Activated naive CD4-positive, alpha-beta T cell (primary cell): ENCODE measurements around the gene SDF2L1.
"Not testable (repeated sequence)": the region's sequence is repeated elsewhere in the genome, so short reads cannot be mapped to it uniquely, and the experiment has no call there.

ENCODE experiments used
- DNase-seq, 4 experiments: peaks; one replicate each; lab custom pipeline; 2025; lab: John Stamatoyannopoulos, UW

The SDF2L1 gene

DNA sequence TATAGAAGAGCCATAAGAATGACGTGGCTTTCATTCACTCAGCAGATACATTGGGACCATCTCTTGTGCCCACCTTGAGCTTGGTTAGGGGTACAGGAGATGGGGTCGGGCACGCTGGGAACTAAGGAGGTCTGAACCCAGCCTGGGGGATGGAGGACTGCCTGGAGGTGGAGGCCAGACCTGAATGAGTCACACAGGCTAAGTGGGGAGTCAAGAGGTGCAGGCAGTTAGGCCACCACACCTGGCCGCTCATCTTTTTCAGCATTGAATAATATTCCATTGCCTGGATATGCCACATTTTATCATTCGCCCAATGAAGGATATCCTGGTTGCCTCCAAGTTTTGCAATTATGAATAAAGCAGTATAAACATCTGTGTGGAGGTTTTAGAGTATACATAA, 19.9 kb downstream of the SDF2L1 start:
- no peak for DNase-seq

DNA sequence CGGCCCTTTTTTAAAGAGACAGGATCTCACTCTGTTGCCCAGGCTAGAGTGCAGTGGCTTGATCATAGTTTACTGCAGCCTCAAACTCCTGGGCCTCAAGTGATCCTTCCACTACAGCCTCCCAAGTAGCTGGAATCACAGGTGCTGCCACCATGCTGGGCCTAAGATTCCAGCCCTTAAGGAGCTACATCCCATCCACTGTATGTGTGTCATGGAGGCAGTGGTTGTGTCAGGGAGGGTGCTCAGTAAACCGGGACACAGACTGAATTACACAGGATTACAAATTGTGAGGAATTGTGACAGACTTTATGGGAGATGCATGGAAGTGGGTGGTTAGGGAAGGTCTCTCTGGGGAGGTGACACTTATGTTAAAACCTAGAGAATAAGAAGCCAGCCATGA, 21.6 kb downstream of the SDF2L1 start:
- DNase-seq = no peak

DNA sequence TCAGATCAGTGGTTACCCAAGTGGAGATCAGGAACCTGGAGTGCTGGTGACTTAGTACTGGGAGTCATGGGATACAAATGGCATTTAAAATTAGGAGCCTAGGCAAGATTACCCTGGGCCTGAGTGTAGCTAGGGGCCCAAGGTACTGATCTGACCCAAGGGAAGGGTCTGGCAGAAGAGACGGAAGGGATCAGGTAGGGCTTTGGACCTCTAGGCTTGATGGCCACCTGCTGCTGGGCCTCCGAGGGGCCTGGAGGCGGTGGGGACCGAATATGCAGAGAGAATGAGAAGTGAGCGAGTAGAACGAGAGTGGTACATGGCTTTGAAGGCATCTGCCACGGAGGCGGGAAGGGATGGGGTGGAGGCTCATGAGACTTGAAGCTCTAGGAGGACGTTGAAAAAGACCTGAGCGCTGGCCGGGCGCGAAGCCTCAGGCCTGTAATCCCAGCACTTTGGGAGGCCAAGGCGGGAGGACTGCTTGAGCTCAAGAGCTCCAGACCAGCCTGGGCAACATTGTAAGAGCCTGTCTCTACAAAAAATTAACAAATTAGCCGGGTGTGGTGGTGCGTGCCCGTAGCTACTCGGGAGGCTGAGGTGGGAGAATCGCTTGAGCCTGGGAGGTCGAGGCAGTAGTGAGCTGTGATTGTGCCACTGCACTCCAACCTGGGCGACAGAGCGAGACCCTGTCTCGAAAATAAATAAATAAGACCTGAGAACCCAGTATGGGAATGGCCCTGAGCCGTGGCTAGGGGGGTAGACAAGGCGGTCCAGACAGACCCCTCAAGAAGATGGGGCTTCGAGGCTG, 23.1 kb downstream of the SDF2L1 start:
- DNase-seq = no peak

DNA sequence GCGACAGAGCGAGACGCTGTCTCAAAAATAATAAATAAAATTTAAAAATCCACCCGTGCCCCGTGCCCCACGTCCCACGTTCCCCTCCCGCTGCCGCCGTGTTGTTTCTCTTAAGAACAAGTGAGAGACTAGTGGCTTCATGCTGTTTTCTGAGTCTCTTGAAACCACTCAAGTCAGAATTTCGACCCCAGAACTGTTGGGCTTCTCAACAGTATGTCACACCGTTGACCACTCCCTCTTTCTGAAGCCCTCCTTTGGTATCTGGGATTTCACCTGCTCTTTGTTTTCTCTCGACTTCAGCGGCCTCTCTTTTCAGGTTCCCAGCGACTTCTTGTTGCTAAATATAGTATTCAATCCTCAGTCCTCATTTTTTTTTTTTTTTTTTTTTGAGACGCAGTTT, 24.7 kb downstream of the SDF2L1 start:
- DNase-seq = no peak

DNA sequence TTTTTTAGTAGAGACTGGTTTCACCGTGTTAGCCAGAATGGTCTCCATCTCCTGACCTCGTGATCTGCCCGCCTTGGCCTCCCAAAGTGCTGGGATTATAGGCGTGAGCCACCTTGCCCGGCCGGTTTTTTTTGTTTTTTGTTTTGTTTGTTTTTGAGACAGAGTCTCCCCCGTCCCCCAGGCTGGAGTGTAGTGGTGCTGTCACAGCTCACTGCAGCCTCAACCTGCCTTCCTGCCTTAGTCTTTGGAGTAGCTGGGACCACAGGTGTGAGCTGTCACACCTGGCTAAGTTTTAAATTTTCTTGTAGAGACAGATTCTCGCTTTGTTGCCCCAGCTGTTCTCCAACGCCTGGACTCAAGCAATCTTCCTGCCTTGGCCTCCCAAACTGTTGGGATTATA, 26.9 kb downstream of the SDF2L1 start:
- no peak for DNase-seq

- DNase-seq = no peak
Measured at GRCh38 chr22:21672107-21672629, 30.1 kb downstream of the SDF2L1 start.

DNA sequence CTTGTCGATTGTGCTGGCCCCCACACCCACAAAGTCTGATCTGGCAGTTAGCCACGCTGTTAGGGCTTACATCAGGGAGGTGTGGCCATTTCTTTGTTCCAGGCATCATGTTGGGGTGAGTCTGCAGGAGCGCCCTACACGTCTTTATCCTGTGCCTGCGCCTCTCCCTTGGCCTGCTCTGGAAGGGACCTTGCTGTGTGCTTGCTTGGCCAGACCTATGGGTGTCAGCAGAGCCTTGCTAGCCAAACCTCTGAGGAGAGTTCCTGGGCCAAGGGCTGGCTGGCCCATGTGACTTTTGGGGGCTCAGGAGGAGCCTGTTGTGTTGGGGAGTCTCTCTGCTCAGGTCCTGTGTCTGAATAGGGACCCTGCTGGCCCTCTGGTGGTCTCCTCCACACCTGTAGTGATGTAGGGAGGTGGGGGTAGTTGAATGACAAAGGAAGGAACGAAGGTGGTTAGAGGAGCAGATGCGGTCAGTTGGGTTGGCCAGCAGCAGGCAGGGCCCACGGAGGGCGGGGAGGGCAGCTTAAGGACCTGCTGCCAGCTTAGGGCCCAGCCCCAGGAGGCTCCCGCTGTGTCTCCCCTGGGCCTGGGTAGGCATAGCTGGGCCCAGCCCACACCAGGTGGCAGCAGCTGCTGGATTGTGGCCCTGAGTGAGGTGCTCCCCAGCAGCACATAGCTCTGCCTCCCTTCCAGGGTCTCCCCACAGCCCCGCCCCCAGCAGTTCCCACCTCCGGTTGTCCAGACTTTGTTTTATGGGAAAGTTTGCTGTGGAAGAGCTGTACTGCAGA, 31.6 kb downstream of the SDF2L1 start:
- no peak for DNase-seq

DNA sequence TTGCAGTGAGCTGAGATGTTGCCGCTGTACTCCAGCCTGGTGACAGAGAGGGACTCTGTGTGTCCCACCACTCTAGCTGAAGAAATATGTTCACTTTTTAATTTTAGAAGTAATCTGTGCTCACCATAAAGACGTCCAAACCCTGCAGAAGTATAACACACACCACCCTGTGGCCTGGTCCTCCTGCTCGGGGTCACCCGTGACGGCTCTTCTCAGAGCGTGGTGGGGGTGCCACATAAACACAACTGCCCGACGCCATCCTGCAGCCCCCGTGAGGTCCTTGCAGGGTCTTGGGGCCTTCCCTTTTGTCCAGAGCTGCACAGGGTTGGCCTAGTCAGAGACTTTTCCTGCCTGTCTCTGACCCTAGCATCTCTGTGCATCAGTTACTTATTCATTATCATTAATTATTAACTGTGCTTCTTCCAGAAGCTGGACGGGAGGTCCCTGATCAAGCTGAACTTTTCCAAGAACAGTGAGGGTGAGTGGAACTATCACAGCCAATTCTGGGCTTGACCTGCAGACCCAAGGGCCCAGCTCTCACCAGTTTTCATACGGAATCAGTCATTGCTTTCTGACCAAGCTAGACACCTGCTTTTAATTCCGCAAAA, 32.6 kb downstream of the SDF2L1 start:
- no peak for DNase-seq

GRCh38 chr22:21677606-21678443, 35.7 kb downstream of the SDF2L1 start:
- DNase-seq = no peak

GRCh38 chr22:21678842-21679241, 36.7 kb downstream of the SDF2L1 start:
- DNase-seq = not testable (repeated sequence)

GRCh38 chr22:21679383-21679782, 37.3 kb downstream of the SDF2L1 start:
- no peak for DNase-seq

DNA sequence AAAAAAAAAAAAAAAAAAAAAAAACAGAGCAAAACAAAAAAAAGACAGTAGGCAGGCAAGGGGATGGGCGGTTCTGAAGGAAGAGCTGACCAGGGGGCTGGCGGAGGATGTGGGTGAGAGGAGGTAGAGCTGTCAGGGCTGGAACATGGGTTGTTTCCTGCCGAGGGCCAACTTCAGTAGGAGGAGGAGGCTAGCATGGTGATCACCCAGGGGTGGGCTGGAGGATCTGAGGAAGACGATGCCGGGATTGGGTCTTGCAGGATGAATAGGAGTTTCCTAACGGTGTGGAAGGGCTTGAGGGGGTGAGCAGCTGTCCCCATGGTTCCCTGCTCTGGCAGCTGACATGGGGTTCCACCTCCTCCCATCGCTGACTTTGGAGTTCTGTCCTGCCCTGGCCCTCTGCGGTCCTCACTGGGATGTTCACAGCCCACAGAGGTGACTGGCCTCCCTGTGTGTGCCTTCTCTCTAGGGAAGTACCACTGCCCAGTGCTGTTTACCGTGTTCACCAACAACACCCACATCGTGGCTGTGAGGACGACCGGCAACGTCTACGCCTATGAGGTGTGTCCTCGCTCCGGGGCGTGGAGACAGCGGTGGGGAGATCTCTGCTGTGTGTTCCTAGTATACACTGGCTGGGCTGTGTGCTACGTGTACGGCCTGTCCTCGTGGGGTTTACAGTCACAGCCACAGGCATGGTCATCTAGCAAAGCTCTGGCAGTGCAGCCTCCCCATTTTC, 38.9 kb downstream of the SDF2L1 start:
- DNase-seq = no peak

DNA sequence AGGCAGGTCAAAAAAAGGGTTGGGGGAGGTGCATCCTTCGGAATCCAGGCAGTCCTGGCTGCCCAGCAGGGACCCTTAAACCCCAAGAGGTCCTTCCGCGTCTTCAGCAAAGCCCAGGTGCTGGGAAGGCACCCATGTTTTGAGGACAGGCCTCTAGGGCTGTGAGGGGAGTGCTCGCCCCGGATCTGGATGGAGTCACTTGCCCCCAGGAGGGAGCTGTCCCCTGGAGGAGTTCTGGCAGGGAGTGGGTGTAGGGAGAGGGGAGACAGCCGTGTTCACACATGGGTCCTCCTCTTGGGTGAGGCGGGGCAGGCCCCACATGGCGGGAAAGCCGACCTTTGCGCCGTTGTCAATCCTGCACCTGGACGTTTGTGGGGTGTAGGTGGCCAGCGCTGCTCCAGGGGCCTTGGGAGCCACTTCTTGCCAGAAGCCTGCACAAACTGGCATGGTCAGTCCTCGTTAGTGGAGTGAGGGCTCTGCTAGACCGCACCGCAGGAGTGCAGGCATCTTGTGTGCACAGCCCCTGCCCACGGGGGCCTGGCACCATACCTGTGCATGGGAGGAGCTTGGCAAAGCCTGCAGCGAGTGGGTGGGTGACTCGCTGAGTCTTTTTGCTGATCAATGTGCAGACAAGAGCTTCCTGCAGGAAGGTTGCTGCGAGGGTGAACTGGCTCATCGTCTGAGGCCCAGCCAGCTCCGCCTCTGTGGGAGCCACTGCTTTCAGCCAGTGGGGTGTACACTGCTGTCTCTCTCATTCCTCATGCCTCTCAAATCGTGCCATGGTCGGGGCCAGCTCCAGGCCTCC, 39.7 kb downstream of the SDF2L1 start:
- DNase-seq = no peak

GRCh38 chr22:21682385-21683175, 40.5 kb downstream of the SDF2L1 start:
- DNase-seq = no peak

DNA sequence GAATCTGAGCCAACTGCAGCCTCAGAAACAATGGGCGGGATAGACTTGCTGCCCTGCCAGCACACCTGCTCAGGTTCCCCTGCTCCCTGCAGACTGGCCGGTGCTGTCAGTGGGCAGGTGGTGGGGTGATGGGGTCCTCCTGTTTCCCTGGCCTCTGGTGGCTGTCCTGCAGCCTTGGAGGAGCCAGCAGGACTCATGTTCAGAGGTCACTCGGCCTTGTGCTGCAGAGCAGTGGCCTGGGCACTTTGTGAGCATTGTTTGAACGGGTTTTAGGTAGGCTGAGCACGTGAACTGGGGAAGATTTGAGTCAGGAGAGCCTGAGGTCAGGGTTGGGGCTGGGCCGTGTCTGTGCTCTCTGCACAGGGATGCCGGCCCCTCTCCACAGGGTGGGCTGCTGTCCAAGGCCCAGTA, 41.3 kb downstream of the SDF2L1 start:
- no peak for DNase-seq

- DNase-seq = no peak
Measured at GRCh38 chr22:21684492-21685163, 42.5 kb downstream of the SDF2L1 start.

- no peak for DNase-seq
Measured at GRCh38 chr22:21685164-21685513, 43.0 kb downstream of the SDF2L1 start.

DNA sequence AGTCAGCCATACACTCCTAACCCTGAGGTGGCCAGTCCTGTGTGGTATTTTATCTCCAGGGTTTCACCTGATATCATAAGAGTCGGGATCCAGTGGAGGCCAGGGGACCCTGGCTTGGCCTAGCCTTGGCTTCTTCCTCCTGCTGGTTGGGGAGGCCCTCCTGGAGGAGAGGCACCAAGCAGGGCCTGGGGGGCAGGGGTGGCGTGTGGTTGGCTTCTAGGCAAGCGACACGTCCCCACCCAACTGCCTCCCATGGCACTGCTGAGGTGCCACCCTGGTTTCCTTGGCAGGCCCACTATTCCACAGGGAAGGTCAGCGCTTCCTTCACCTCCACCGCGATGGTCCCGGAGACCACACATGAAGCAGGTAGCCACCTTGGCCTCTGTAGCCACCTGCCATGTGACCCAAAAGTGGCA, 44.1 kb downstream of the SDF2L1 start:
- DNase-seq = no peak
